K562 (cell line): Measurements from ENCODE around the gene CHD8. TPM values are rescaled to one million over a fixed set of nuclear protein-coding genes. Genes with fewer than 3 reads are reported as not detected.
A peak's percentile ranks its signal among the peaks of the same experiment; 100 is the strongest.

ENCODE experiments used
- ATAC-seq: fragments of 200-7000 bp; cut with Tn5 transposase; 3 replicates; pipeline ENCODE4 v1.9.1; 2020; ENCODE audit warnings: moderate library complexity
- BruUV-seq: library from RNA; stranded (reverse); fragments of 400-500 nt; replicated peaks from 2 replicates; lab custom pipeline; 2021; lab: Mats Ljungman, UMichigan
- CTCF ChIA-PET: fragments of 300-600 bp; formaldehyde crosslinking; extraction: SDS; loops from one replicate; lab custom pipeline; 2021; ENCODE audit warnings: low intra/inter-chr PET ratio; lab: Yijun Ruan, JAX
- POLR2A ChIA-PET: fragments of 300-600, 350-650 bp; sonication (Branson Sonifier 250); formaldehyde crosslinking; extraction: SDS; loops from one replicate; lab custom pipeline; 2021; ENCODE audit warnings: antibody characterized with exemption, inconsistent platforms; lab: Yijun Ruan, JAX
- DNase-seq, 4 experiments: peaks; one replicate each; pipeline versions ENCODE4 v3.0.0 to v3.0.0-alpha.2; 2011 to 2018; ENCODE audit warnings: low spot score in 3 of 4, mixed read lengths in 3 of 4; ENCODE audit errors: extremely low read depth in 1 of 4
- FAIRE-seq: peaks from 2 replicates; lab custom pipeline; 2011; peaks lifted over from hg19 to GRCh38; lab: Jason Lieb, UNC
- H2AFZ ChIP-seq: 2 replicates; pipeline ENCODE4 v1.6.0; 2011; ENCODE audit warnings: low read depth, low read length, control low read depth, inconsistent platforms
- H3K27ac ChIP-seq: fragments of 200-600 bp; 3 replicates; pipeline ENCODE4 v1.8.0; 2011; ENCODE audit warnings: low read depth, mild to moderate bottlenecking, control low read depth, inconsistent platforms, low read length, moderate library complexity, mixed read lengths; ENCODE audit errors: extremely low read depth
- H3K27me3 ChIP-seq, 2 experiments: fragments of 300-600 bp in 1 of 2; 2 replicates in 1 of 2; 3 replicates in 1 of 2; pipeline versions ENCODE4 v1.6.0 to v1.8.0; 2011; ENCODE audit warnings: inconsistent platforms in 2 of 2, low read length in 2 of 2, mild to moderate bottlenecking in 1 of 2, mixed read lengths in 1 of 2, moderate library complexity in 1 of 2; ENCODE audit not compliant: control insufficient read depth in 2 of 2, insufficient read depth in 2 of 2
- H3K36me3 ChIP-seq: fragments of 300-600 bp; 3 replicates; pipeline ENCODE4 v1.8.0; 2011; ENCODE audit warnings: mild to moderate bottlenecking, low read length, inconsistent platforms; ENCODE audit not compliant: control insufficient read depth, insufficient read depth
- H3K4me1 ChIP-seq, 2 experiments: fragments of 200-600 bp in 1 of 2; replicated peaks in 1 of 2; 2 replicates in 1 of 2; 3 replicates in 1 of 2; pipeline versions ENCODE4 v1.5.1 to v1.8.0; 2011; ENCODE audit warnings: inconsistent platforms in 2 of 2, low read length in 2 of 2, mild to moderate bottlenecking in 1 of 2, mixed read lengths in 1 of 2, moderate library complexity in 1 of 2; ENCODE audit not compliant: control insufficient read depth in 2 of 2, insufficient read depth in 2 of 2
- H3K4me2 ChIP-seq: 2 replicates; pipeline ENCODE4 v1.6.1; 2011; ENCODE audit warnings: low read length, control low read depth, inconsistent platforms, mixed read lengths; ENCODE audit not compliant: insufficient read depth
- H3K4me3 ChIP-seq: fragments of 200-600 bp; sonication (generic), shearing (Covaris generic); 2 replicates; pipeline ENCODE4 v1.5.1; 2016; ENCODE audit warnings: control low read depth, inconsistent platforms
- H3K79me2 ChIP-seq: fragments of 200-600 bp; 3 replicates; pipeline ENCODE4 v1.8.0; 2011; ENCODE audit warnings: low read length, inconsistent platforms; ENCODE audit not compliant: control insufficient read depth, insufficient read depth
- H3K9ac ChIP-seq, 2 experiments: 2 replicates each; pipeline versions ENCODE4 v1.6.0 to v1.6.1; 2011; ENCODE audit warnings: low read depth in 2 of 2, low read length in 2 of 2, control low read depth in 1 of 2, inconsistent platforms in 1 of 2, mild to moderate bottlenecking in 1 of 2, mixed read lengths in 1 of 2; ENCODE audit not compliant: insufficient read depth in 1 of 2
- H3K9me1 ChIP-seq: one replicate; pipeline ENCODE4 v1.6.0; 2011; ENCODE audit warnings: inconsistent platforms, mild to moderate bottlenecking, low read length, moderate library complexity; ENCODE audit not compliant: control insufficient read depth, insufficient read depth
- H3K9me3 ChIP-seq: replicated peaks from 2 replicates; pipeline ENCODE4 v1.5.1; 2011; ENCODE audit warnings: low read depth, low read length, inconsistent platforms; ENCODE audit not compliant: control insufficient read depth, insufficient read depth
- H4K20me1 ChIP-seq: replicated peaks from 2 replicates; pipeline ENCODE4 v1.6.1; 2011; ENCODE audit warnings: low read length, inconsistent platforms, mixed read lengths; ENCODE audit not compliant: control insufficient read depth, insufficient read depth
- BCOR ChIP-seq: fragments of 450-650 bp; IDR thresholded peaks from 2 replicates; pipeline ENCODE4 v1.6.1; 2016
- CBX8 ChIP-seq: fragments of 200-600 bp; sonication (generic); IDR thresholded peaks from 2 replicates; pipeline ENCODE4 v1.6.1; 2012; ENCODE audit warnings: borderline replicate concordance, mixed run types, low read depth, mild to moderate bottlenecking, moderate library complexity, mixed read lengths, low read length, control low read depth, inconsistent platforms; ENCODE audit not compliant: poor library complexity, severe bottlenecking; ENCODE audit errors: extremely low read depth
- KDM1A ChIP-seq, 2 experiments: fragments of 450-650 bp; IDR thresholded peaks; 2 replicates each; pipeline ENCODE4 v1.6.1; 2016; ENCODE audit warnings: mild to moderate bottlenecking in 2 of 2
- LARP7 ChIP-seq: fragments of 450-650 bp; IDR thresholded peaks from 2 replicates; pipeline ENCODE4 v1.6.1; 2016
- MCM2 ChIP-seq: fragments of 450-650 bp; IDR thresholded peaks from 2 replicates; pipeline ENCODE4 v1.6.1; 2017; ENCODE audit warnings: low read depth, mild to moderate bottlenecking
- NFIC ChIP-seq: fragments of 450-650 bp; IDR thresholded peaks from 2 replicates; pipeline ENCODE4 v1.6.1; 2017; ENCODE audit warnings: mild to moderate bottlenecking, inconsistent platforms
- NR2C1 ChIP-seq, 2 experiments: fragments of 450-650 bp; IDR thresholded peaks; 2 replicates each; pipeline ENCODE4 v1.6.1; 2017; ENCODE audit warnings: mild to moderate bottlenecking in 2 of 2, antibody characterized with exemption in 1 of 2, inconsistent platforms in 1 of 2, missing compliant biosample characterization in 1 of 2, missing genetic modification characterization in 1 of 2
- OTX1 ChIP-seq: fragments of 450-650 bp; formaldehyde crosslinking; IDR thresholded peaks from 2 replicates; pipeline ENCODE4 v1.4.0; 2022; ENCODE audit warnings: mild to moderate bottlenecking
- PML ChIP-seq: IDR thresholded peaks from 2 replicates; pipeline ENCODE4 v1.6.1; 2012; ENCODE audit warnings: low read length, inconsistent platforms
- SNRNP70 ChIP-seq: fragments of 200-400 bp; formaldehyde crosslinking; optimal IDR thresholded peaks from 2 replicates; pipeline ENCODE3; 2017; ENCODE audit warnings: low read depth, low read length
- ZNF121 ChIP-seq: sonication (generic); formaldehyde crosslinking; conservative IDR thresholded peaks from 2 replicates; pipeline ENCODE4 v1.8.0; 2022; ENCODE audit warnings: missing genetic modification reagents
- ZNF174 ChIP-seq: fragments of 250-450 bp; sonication (Bioruptor Pico); IDR thresholded peaks from 2 replicates; pipeline ENCODE4 v1.4.0; 2020; ENCODE audit warnings: mild to moderate bottlenecking
- ZNF282 ChIP-seq: sonication (generic); formaldehyde crosslinking; IDR thresholded peaks from 2 replicates; pipeline ENCODE4 v1.8.1; 2023; ENCODE audit warnings: missing genetic modification reagents
- WGBS: fragments of 100-300 bp; shearing (Covaris generic); methylation state at CpG from one replicate; pipeline ENCODE4 v1.1.6; 2016; ENCODE audit warnings: low coverage, mixed read lengths; ENCODE audit not compliant: insufficient coverage; ENCODE audit errors: missing lambda C conversion rate; 5-methylcytosine and 5-hydroxymethylcytosine counted together
- in situ Hi-C: fragments of 300-500 bp; cut with MboI; formaldehyde crosslinking; loops from 4 replicates; pipeline ENCODE4 v1.15.0; 2018; ENCODE audit warnings: inconsistent platforms, mixed read lengths
- intact Hi-C: fragments of 100-400 bp; cut with micrococcal nuclease; formaldehyde crosslinking; loops from 2 replicates; pipeline ENCODE4 v1.14.2; 2022
- polyA plus RNA-seq, 8 experiments: library from polyadenylated mRNA; depleted of rRNA in 4 of 8; stranded (reverse) in 5 of 8; unstranded in 3 of 8; fragments of >200 nt; fragmentation: Nextera tagmentation in 2 of 8; fragmentation: Illumina TruSeq in 1 of 8; extraction: Ambion mirVana in 2 of 8; extraction: Trizol in 1 of 8; gene quantifications; 2 replicates each; pipeline versions ENCODE4 v1.2.1 to v1.2.3, GENCODE V29; 2011 to 2014; ENCODE audit warnings: inconsistent platforms in 1 of 8, missing spikeins in 1 of 8
- total RNA-seq, 7 experiments: library from RNA; depleted of rRNA in 6 of 7; stranded (reverse); fragments of >200 nt in 6 of 7; fragmentation: Illumina TruSeq in 2 of 7; extraction: Trizol in 2 of 7; gene quantifications; 2 replicates each; pipeline versions ENCODE4 v1.2.1 to v1.2.3, GENCODE V29; 2011 to 2021; ENCODE audit warnings: low replicate concordance in 1 of 7

CHD8 gene
- total and polyA plus RNA-seq, 9 of the 15 experiments (the other 6 are each of a cell fraction or from before 2014, with no cell fraction given): 11.1 to 51.2 (median 32.8) TPM

- Histone ChIP-seq H3K27ac (no peak overlapping the region), H3K27me3 (no peaks in the 10 kb centered on the region), H3K9me1 (no peaks in the 10 kb centered on the region), H3K9me3 (no peaks in the 10 kb centered on the region), H3K79me2 (no peaks in the 10 kb centered on the region), H3K4me3 (no peak overlapping the region), H2AFZ (no peak overlapping the region), H3K9ac (no peak overlapping the region), H4K20me1 (no peaks in the 10 kb centered on the region), H3K36me3 (peaks cover 10% of the 10 kb centered on the region; the same call in 2 of the 3 replicates), H3K4me1 (no peaks in the 10 kb centered on the region), H3K4me2 (no peak overlapping the region)
- no TSS peak for BruUV-seq
- ChIA-PET CTCF (no interaction called here), POLR2A (interaction anchor here (0.7 kb wide), 1 partner anchor 86 kb away, joined by 3 read pairs; no protein-coding TSS in a partner anchor)
- 0% methylated on average over 2 of the region's 2 CpGs for WGBS
- FAIRE-seq (no peak), DNase-seq (no peak), ATAC-seq (no peak)
- in situ Hi-C loops: no loop called here
- intact Hi-C loops: no loop called here
- TF ChIP-seq ZNF282 (CRISPR knock-in tag) (no peak), ZNF121 (0 out of 2 replicates have a peak, but pooled peaks have one; percentile 26), CBX8 (no peak)
Observed at GRCh38 chr14:21346532-21347135, 109.3 kb downstream of the CHD8 start.

GRCh38 chr14:21343035-21343794 lies 112.7 kb downstream of the CHD8 start:
- Histone ChIP-seq H3K4me2 (no peak overlapping the region), H3K27me3 (no peaks in the 10 kb centered on the region), H3K79me2 (no peaks in the 10 kb centered on the region), H2AFZ (no peak overlapping the region), H3K9ac (no peak overlapping the region), H3K4me1 (no peaks in the 10 kb centered on the region), H3K9me1 (no peaks in the 10 kb centered on the region), H3K36me3 (no peaks in the 10 kb centered on the region), H3K4me3 (no peak overlapping the region), H3K9me3 (no peaks in the 10 kb centered on the region), H3K27ac (no peak overlapping the region), H4K20me1 (no peaks in the 10 kb centered on the region)
- ChIA-PET POLR2A (no interaction called here), CTCF (no interaction called here)
- TF ChIP-seq KDM1A (IDR thresholded peaks at IDR 0.05) (peak; percentile 8 to 18; a peak in 1 of 4 replicates), OTX1 (no peak), MCM2 (no peak), NR2C1 (IDR thresholded peaks at IDR 0.05) (no peak), NR2C1 (tag; IDR thresholded peaks at IDR 0.05) (no peak), BCOR (peak; percentile 34; the same call in 1 of the 2 replicates), NFIC (peak; percentile 66), PML (no peak), SNRNP70 (no peak), ZNF174 (CRISPR knock-in tag) (no peak), LARP7 (no peak)
- FAIRE-seq: no peak
- WGBS: 59% methylated on average over 13 of the region's 13 CpGs
- DNase-seq: no peak
- in situ Hi-C loops (no loop called here), intact Hi-C loops (no loop called here)
- no TSS peak for BruUV-seq
- no peak for ATAC-seq
